Astrocyte (in vitro differentiated cells and primary cell): ENCODE data around the gene TYROBP.

Source experiments
- EZH2 ChIP-seq: IDR thresholded peaks from 2 replicates; pipeline ENCODE4 v1.6.1; 2012; ENCODE audit warnings: mild to moderate bottlenecking, low read length, inconsistent platforms; ENCODE audit not compliant: insufficient read depth
- TF ChIP-seq, protein P1 (sequence below): IDR thresholded peaks from 2 replicates; pipeline ENCODE4 v1.5.1; 2011; ENCODE audit warnings: low read depth, mild to moderate bottlenecking, inconsistent platforms, low read length, moderate library complexity; ENCODE audit not compliant: insufficient read depth

DNA sequence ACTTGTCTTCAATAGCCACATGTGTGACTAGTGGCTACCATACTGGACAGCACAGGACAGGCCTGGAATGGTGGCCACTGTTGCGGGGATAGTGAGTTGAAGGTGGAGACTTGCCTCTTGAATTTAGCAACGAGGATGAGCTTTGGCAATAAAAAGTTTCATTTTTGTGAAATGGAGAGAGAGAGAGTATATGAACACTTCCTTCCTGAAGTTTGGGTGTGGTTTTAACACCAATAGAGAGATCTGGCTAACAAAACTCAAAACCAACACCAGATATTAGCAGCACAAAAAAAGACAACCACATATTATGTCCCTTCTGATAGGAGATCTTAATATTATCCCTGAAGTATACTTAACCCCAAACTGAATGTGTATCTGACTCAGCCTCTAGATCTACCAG, 21.8 kb upstream of the TYROBP start:
- TF ChIP-seq, protein P1, sequence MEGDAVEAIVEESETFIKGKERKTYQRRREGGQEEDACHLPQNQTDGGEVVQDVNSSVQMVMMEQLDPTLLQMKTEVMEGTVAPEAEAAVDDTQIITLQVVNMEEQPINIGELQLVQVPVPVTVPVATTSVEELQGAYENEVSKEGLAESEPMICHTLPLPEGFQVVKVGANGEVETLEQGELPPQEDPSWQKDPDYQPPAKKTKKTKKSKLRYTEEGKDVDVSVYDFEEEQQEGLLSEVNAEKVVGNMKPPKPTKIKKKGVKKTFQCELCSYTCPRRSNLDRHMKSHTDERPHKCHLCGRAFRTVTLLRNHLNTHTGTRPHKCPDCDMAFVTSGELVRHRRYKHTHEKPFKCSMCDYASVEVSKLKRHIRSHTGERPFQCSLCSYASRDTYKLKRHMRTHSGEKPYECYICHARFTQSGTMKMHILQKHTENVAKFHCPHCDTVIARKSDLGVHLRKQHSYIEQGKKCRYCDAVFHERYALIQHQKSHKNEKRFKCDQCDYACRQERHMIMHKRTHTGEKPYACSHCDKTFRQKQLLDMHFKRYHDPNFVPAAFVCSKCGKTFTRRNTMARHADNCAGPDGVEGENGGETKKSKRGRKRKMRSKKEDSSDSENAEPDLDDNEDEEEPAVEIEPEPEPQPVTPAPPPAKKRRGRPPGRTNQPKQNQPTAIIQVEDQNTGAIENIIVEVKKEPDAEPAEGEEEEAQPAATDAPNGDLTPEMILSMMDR = no peak
- no peak for TF ChIP-seq EZH2
